ENCODE results near the gene PLP2.
A peak's percentile ranks its signal among the peaks of the same experiment; 100 is the strongest.

Gene PLP2

GRCh38 chrX:49186125-49187027 is 14.7 kb downstream of the PLP2 start, which contains the start of gene PRICKLE3:
Gene PRICKLE3, minus strand, starts transcription at chrX:49186373. Its CDS starts 76 bp downstream, at chrX:49186297.
- TF ChIP-seq CTCF (IDR thresholded peaks at IDR 0.05; ENCODE audit: low read depth, low read length): no peak
- peak within 1 kb of the TSS; percentile 67 for H3K4me3 ChIP-seq (ENCODE audit: low read depth, low read length)

GRCh38 chrX:49187028-49187394 is 15.3 kb downstream of the PLP2 start:
- TF ChIP-seq CTCF (IDR thresholded peaks at IDR 0.05; ENCODE audit: low read depth, low read length): no peak
- H3K4me3 ChIP-seq (ENCODE audit: low read depth, low read length): no peak overlapping the region

- no peak for TF ChIP-seq CTCF (IDR thresholded peaks at IDR 0.05; ENCODE audit: low read depth, low read length)
Measured at GRCh38 chrX:49187526-49187925, 15.8 kb downstream of the PLP2 start.

GRCh38 chrX:49188468-49189076 is 16.9 kb downstream of the PLP2 start:
- TF ChIP-seq CTCF (IDR thresholded peaks at IDR 0.05; ENCODE audit: low read depth, low read length): no peak
- no peak overlapping the region for H3K4me3 ChIP-seq (ENCODE audit: low read depth, low read length)

More at GRCh38 chrX:49187526-49187925, 15.8 kb downstream of the PLP2 start:
- no peak overlapping the region for H3K4me3 ChIP-seq (ENCODE audit: low read depth, low read length)

- no peak for TF ChIP-seq CTCF (IDR thresholded peaks at IDR 0.05; ENCODE audit: low read depth, low read length)
- H3K4me3 ChIP-seq (ENCODE audit: low read depth, low read length): peak overlapping the region; percentile 53
Measured at GRCh38 chrX:49189606-49190005, 17.9 kb downstream of the PLP2 start.

GRCh38 chrX:49190821-49191573 is 19.3 kb downstream of the PLP2 start:
- TF ChIP-seq CTCF (IDR thresholded peaks at IDR 0.05; ENCODE audit: low read depth, low read length): no peak
- H3K4me3 ChIP-seq (ENCODE audit: low read depth, low read length): peak overlapping the region; percentile 69
